Measurements from ENCODE around the gene TMEM215.
"Not testable (repeated sequence)": the region's sequence is repeated elsewhere in the genome, so short reads cannot be mapped to it uniquely, and the experiment has no call there.

Gene TMEM215

DNA sequence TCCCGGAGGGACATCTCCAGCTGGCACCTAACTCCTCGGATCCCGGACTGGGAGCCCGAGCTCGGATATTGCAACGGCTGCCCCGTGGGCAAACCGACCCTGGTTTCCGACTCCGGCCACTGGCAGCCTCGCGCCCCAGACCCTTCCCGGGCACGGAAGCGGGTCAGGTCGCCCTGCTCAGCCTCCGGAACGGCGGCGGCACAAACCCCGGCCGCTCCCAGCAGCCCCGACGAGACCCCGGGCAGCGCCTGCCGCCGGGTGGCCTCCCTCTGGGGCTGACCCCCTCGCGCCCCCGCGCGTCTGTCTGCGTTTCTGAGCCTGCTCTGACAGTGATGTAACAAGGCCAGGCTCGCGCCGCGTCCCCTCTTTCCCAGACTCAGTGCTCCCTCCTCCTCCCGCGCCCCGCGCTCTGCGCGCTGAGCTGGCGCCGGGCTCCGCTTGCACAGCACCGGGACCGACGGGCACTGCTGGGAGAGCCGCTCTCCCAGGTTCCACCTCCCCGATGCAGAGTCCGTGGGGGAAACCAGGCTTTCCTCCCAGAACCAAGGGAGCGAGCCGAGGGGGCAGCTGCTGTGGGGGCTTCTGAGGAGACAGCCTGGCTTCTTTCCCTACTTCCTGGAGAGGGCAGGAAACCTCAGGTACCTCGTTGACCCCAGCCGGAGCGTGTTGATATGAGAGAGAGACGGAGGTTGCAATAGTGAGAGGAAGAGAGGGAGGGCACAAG is at the start of gene TMEM215:
Gene TMEM215, plus strand, starts transcription at position 373 of the 724 bp plus-strand sequence. CDS start 644 bp downstream, outside the sequence.
- no peak within 1 kb of the TSS for H3K27ac ChIP-seq

GRCh38 chr9:32735476-32735875 is 47.9 kb upstream of the TMEM215 start:
- no peak overlapping the region for H3K4me3 ChIP-seq
- no peak overlapping the region for H3K27ac ChIP-seq

More for the DNA sequence above, at the start of gene TMEM215:
- no peak within 1 kb of the TSS for H3K4me3 ChIP-seq

DNA sequence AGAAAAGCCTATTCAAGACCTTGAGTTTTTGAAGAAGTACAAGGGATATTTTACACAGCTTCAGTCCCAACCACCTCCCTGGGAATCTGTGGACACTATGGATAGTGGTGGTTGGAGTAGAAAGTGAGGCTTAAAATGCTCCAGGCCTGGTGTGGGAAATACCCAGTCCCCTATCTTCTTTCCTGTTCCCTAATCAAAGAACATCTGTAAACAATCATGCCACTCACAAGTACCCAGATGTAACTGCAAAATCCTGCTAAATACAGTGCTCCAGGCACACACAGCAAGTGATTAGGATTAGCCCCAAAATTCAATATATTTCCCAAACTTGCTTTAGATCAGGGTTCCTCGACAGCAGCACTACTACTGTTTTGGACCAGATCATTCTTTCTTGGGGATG is 46.0 kb upstream of the TMEM215 start:
- Histone ChIP-seq H3K27ac (no peak overlapping the region), H3K4me3 (no peak overlapping the region)

DNA sequence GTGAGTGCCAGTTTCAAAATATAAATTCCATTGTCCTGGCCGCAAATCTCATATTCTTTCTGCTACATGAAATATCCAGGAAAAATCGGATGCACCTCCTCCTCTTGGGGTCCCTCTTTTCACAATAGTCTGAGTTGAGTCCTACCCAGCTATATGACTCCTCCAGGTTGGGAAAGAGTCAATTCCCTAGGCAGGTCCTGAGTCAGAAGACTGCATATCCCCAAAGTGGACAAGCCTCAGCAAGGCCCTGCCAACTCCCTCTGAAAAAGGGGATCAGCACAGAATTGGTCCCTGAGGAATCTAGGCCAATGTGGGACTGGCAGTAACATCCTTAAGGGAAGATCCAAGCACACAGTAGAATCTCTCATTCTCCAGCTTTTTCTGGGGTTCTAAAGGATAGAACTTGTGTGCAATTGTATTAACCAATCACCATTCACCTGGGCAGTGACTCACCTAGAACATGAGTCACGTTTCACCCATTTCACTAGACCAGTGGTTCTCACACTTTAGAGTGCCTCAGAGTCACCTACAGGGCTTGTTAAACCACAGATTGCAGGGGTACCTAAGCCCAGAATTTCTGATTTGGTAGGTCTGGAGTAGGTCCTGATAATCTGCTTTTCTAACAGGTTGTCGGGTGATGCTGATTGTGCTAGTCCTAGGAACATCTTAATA is 44.7 kb upstream of the TMEM215 start:
- H3K4me3 ChIP-seq: no peak overlapping the region
- no peak overlapping the region for H3K27ac ChIP-seq

DNA sequence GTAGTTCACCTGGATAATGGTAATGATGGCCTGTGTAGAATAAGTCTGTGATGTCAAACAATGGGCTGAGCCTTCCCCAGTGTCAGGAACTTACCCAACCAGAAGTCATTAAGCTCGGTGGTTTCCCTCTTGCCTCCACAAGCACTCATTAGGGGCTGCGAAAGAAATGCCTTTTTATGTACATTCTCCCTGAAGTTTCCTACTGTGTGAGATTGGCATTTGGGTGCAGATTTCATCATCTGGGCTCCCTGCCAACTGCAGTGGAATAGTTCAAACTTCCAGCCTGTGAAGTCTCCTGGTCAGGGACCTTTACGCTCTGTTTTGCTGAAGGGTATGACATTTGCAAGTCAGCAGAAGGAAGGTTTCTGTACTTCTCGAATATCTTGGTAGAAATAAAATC is 41.6 kb upstream of the TMEM215 start:
- no peak overlapping the region for H3K4me3 ChIP-seq
- H3K27ac ChIP-seq: no peak overlapping the region

GRCh38 chr9:32742296-32742695 is 41.0 kb upstream of the TMEM215 start:
- no peak overlapping the region for H3K4me3 ChIP-seq
- H3K27ac ChIP-seq: no peak overlapping the region

DNA sequence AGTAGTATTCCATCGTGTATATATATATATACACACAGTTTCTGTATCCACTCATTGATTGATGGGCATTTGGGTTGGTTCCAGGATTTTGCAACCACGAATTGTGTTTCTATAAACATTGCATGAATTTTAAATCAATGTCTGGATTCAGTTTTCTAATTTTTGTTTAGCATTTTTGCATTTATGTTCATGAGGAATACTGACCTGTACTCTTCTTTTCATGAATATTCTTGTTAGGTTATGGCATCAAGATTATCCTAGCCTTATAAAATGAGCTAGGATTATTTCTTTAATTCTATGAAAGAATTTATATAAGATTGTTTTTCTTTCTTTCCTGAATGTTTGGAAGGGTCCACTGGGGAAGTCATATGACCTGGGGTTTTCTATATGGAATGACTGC is 35.3 kb upstream of the TMEM215 start:
- Histone ChIP-seq H3K27ac (no peak overlapping the region), H3K4me3 (no peak overlapping the region)

- Histone ChIP-seq H3K27ac (no peak overlapping the region), H3K4me3 (no peak overlapping the region)
Observed at GRCh38 chr9:32755730-32756129, 27.6 kb upstream of the TMEM215 start.

- no peak overlapping the region for H3K27ac ChIP-seq
- H3K4me3 ChIP-seq: no peak overlapping the region
Observed at GRCh38 chr9:32764139-32764538, 19.2 kb upstream of the TMEM215 start.

- Histone ChIP-seq H3K4me3 (no peak overlapping the region), H3K27ac (no peak overlapping the region)
Observed at GRCh38 chr9:32775283-32775682, 8.1 kb upstream of the TMEM215 start.

- Histone ChIP-seq H3K4me3 (no peak overlapping the region), H3K27ac (no peak overlapping the region)
Observed at GRCh38 chr9:32776201-32776600, 7.1 kb upstream of the TMEM215 start.

DNA sequence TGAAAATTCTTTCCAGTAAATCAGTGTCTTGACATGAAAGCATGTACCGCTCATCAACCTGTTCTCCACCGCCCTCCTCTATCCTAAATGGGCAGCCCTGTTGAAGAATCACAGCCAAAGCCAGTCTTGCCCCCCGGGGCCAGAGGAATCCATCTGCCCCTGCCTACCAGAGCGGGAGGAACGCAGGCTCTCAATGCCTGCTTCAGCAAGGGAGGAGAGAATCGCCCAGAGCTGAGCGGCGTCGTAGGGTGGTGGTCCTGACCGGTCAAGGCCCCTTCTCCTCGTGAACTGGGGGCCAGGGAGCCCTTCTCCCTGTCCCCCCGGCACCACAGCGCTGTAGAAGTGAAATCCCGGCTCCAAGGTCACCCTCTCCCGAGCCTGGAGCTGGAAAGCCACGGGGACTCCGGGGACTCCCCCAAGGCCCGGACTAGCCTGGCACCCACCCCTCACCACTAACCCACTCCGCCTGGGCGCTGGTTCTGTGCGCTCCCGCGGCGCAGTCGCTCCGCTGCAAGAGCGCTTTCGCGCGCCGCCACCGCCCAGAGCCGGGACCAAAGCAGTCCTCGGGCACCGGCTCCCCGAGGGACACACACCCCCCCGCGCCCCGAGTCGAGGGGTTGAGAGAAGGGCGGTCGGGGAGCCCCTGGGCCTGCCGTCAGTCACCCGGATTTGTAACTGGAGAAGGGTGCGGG is 718 bp upstream of the TMEM215 start:
- H3K27ac ChIP-seq: no peak overlapping the region
- H3K4me3 ChIP-seq: no peak overlapping the region

GRCh38 chr9:32787816-32788215 is 4.5 kb downstream of the TMEM215 start:
- Histone ChIP-seq H3K4me3 (no peak overlapping the region), H3K27ac (no peak overlapping the region)

GRCh38 chr9:32796015-32796414 is 12.7 kb downstream of the TMEM215 start:
- not testable (repeated sequence) for H3K27ac ChIP-seq, H3K4me3 ChIP-seq

DNA sequence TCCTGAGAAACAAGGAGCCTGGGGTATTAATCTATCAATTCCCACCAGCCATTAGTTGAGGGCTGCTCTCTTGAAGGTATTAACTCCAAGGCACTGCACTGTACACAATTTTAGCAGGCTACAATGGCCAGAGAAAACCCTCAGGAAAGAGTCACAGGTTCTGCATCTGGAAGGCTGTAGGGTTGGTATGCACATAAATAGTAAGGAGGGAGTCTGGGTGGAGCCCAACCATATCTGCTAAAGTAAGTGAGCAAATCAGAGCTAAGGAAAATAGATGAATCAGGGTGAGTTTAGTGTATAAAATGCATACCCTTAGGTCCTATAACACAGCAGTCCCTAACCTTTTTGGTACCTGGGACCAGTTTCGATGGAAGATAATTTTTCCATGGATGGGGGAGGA is 18.2 kb downstream of the TMEM215 start:
- H3K4me3 ChIP-seq: no peak overlapping the region

DNA sequence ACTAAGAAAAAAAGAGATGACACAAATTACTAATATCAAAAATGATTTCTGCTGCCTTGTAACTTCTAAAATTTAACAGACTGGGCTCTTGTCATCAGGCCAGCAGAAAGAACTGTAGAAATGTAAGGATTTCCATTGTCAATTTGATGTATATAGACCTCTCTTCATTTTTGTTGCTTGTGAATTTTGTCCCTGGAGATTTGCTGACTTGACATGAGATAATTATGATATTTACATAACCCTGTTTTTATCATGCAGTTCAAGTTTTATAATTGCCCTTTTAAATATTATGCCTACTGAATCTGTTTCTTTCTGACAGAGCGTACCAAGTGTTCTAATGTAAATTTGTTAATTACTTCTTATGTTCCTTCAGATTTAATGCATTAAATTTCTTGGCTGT is 23.9 kb downstream of the TMEM215 start:
- H3K4me3 ChIP-seq: no peak overlapping the region
- H3K27ac ChIP-seq: no peak overlapping the region

More for the DNA sequence above, 18.2 kb downstream of the TMEM215 start:
- H3K27ac ChIP-seq: no peak overlapping the region

- H3K27ac ChIP-seq: no peak overlapping the region
- H3K4me3 ChIP-seq: no peak overlapping the region
Observed at GRCh38 chr9:32811246-32811645, 27.9 kb downstream of the TMEM215 start.

GRCh38 chr9:32820322-32820721 is 37.0 kb downstream of the TMEM215 start:
- H3K4me3 ChIP-seq: no peak overlapping the region
- H3K27ac ChIP-seq: no peak overlapping the region

DNA sequence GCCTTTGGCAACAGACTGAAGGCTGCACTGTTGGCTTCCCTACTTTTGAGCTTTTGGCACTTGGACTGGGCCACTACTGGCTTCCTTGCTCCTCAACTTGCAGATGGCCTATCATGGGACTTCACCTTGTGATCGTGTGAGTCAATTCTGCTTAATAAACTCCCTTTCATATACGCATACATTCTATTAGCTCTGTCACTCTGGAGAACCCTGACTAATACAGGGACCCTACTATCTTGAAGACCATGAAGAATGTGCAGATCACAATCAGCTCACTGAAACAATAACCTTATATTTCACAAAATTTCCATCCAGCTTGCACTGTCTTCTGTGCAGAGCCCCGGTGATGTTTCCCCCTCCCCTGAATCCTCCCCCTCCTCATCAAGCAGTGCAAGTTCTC is 39.8 kb downstream of the TMEM215 start:
- Histone ChIP-seq H3K4me3 (no peak overlapping the region), H3K27ac (no peak overlapping the region)

DNA sequence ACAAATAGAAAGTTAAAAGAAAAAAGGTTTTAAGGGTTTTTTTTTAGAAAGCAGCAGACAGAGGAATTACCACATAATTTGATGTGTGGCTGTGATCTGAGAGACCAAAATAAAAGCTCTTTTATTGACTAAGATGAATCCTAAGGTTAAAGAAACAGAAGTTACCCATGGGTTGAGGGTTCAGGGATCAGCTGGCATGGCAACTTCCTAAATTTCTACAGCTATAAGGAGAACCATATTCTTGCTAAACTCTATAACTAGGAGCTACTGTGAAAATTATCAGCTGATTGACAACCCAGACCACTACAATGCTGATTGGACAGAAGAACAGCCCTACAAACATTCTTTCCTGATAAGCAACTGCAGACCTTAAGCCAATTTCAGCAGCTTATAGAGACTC is 40.2 kb downstream of the TMEM215 start:
- no peak overlapping the region for H3K27ac ChIP-seq
- no peak overlapping the region for H3K4me3 ChIP-seq

- H3K27ac ChIP-seq: no peak overlapping the region
- no peak overlapping the region for H3K4me3 ChIP-seq
Observed at GRCh38 chr9:32825203-32825602, 41.9 kb downstream of the TMEM215 start.

All from skin epidermis (tissue), 12 donors.